GM21367 (cell line): Measurements from ENCODE around the gene SDCCAG8.
"Not testable (repeated sequence)": the region's sequence is repeated elsewhere in the genome, so short reads cannot be mapped to it uniquely, and the experiment has no call there.

Source experiments
- ATAC-seq: cut with Tn5 transposase; IDR thresholded peaks from one replicate; pipeline ENCODE4 v1.9.1; 2021; ENCODE audit not compliant: unreplicated experiment

SDCCAG8 gene

DNA sequence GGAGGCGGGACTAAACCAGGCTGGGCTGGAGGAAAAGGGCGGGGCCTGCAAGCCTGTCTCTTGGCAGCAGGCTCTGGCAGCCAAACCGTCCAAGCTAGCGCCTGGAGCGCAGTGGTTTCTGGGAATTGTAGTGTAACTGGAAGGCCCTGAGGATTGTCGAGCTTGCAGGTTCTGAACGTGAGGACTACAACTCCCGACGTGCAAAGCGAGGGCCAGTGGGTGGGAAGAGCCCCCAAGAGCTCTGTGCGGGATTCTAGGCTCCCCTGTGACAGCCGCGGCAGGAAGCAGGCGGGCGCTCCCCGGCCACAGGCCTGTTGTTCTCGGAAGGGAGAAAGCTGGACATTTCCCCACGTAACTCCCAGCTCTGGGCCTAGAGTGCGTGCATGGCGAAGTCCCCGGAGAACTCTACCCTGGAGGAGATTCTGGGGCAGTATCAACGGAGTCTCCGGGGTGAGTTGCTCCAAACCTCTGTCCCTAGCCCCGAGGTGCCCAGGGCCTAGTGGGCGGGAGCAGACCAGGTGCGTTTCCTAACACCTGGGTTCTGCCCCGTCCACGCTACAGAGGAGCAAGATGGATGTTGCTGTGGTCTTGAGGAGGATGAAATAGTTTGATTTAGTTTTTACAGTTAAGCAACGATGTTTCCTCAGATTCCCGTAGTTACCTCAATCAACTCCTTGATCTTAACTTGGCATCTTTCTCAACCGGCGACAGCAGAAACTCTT is at the start of gene SDCCAG8:
SDCCAG8 (plus strand) TSS at position 251 of the 722 bp plus-strand sequence; CDS start at position 384, 133 bp downstream.
- peak; percentile 59 for ATAC-seq

DNA sequence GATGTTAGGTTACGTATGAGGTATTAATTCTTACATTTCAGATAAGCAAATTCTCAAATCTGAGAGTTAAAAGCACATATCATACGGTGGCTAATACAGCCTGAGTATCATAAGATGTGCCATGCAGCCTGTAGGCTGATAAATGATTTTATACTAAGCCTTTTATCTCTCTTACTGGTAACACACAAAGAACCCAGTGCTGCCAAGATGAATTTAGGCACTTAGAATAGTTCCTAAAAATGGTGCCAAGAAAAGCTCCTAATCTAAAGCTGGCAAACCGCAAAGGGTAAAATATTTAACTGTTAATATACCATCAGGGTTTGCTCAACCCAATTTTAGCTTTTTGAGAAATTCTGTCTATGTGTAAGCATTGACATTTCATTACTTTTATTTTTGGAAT is 43.9 kb upstream of the SDCCAG8 start:
- not testable (repeated sequence) for ATAC-seq

DNA sequence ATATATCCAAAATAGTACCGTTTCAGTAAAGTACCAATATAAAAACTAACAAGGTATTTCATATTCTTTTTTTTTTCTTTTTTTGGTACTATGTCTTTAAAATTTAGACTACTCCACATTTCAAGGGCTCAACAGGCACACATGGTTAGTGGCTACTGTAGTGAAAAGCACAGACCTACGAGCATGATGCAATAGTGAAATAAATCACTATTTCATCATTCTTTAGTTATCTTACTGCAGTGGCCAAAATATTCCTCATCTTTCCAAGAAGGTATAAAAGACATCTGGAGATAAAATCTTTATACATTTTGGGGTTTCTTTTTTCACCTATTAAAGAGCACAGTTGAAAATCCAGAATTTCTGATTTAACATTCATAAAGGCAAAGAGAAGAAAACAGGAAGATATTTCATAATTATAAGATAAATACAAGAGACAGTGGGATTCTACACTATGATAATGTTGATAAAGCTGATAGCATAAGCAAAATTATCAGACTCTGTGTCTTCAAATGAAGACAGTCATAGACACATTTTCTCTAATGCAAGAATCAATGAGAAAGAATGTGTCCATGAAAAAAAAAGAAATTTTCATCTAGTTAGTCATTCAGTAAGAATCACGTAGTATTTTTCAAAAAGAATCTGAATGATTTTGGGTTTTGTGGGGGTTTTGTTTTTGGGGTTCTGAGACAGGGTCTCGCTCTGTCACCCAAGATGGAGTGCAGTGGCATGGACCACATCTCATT is 42.6 kb upstream of the SDCCAG8 start:
- ATAC-seq = no peak

GRCh38 chr1:243215276-243215875 is 40.5 kb upstream of the SDCCAG8 start:
- not testable (repeated sequence) for ATAC-seq

- ATAC-seq = no peak
Observed at GRCh38 chr1:243216741-243217140, 39.1 kb upstream of the SDCCAG8 start.

DNA sequence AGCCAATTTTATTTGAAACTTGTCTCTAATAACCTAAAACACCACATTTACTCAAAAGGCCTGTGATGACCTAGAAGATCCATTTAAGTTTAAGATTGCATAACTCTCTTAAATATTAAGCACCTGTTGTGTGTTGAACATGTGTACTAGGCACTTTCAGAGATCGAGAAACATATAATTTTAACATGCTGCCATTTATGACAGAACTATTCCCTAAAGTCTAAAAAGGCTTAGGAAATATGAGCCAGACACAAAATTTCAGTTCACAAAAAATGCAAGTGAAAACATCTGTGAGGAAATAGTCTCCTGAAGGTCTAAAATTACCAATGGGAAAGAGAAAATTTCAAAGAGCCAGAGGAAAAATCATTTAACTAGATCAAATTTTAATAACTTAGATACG is 38.5 kb upstream of the SDCCAG8 start:
- no peak for ATAC-seq

DNA sequence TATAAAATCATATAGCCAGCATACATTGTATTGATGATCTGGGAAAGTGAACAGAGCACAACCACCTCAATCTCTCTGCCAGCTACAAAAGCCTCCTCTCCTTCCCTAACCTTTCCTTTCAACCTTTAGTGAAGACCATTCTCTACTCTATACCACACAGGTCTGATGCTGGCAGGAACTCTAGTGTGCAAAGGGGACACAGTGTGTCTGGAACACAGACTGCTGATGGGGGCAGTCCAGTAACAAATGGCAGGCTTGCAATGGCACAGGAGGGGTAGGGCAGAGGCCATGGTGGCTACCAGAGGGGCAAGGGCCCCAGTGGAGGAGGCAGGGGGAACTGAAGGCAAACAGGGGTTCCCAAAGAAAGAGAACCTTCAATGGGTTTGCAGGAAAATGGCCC is 37.8 kb upstream of the SDCCAG8 start:
- no peak for ATAC-seq

DNA sequence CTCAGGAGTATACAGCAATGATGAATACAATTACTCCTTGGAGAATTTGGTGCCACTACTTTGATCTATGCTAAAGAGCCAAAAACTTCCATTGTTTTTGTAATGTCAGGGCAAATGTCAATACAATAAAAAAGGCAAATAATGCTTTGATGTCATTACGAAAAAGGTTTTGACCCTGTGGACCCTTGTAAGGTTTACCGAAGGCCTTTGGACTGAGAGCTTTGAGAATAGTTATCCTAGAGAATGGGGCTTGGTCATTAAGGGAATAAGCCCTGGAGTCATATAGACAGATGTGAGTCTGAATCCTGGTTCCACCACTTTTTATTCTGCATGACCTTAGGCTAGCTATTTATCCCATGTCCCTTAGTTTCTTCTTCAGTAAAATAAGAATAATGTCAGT is 28.2 kb upstream of the SDCCAG8 start:
- no peak for ATAC-seq

DNA sequence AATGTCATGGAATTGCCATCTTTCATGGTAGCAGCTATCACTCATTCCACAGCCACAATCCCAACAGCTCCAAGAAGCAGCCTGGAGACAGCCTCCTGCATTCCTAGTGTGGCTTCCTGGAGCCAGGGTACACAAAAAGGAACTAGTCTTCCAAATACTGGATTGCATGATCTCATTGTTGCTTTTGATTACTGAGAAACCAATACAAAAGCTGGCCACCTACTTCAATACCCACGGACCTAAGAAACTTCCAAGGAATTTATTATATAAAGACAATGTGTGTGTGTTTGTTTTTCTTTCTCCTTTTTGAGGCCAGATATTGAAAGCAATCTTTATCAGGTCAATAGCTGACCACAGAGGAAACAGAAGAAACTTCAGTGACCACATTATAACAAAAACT is 26.3 kb upstream of the SDCCAG8 start:
- no peak for ATAC-seq

DNA sequence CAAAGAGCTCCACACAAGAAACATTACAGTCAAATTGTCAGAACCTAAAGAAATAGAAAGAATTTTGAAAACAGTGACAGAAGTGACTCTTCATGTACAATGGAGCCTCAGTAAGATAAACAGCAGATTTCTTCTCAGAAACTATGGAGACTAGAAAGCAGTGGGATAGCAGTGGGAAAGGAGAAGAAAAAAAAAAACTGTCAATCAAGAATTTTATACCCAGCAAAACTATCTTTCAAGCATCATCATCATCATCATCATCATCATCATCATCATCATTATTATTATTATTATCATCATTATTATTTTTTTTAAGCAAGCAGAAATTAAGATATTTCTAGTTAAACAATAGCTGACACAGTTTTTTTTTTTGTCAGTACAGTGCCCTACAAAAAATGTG is 24.9 kb upstream of the SDCCAG8 start:
- ATAC-seq = no peak

DNA sequence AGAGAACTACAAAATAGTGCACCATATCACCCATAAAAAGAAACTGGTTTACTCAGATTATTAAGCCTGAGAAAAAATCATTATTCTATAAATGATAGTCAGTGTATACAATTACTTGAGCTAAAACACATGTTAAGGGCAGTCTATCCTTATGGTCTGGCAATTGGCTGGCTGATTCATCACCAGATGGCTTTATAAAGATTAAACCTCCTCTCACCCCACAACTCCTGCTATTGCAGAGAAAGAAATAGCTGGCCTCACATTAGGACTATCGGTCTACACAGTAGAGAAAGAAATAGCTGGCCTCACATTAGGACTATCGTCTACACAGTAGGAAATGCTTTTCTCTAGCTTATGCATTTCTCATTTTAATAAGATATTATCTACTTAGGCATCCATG is 21.9 kb upstream of the SDCCAG8 start:
- ATAC-seq = no peak

GRCh38 chr1:243234978-243235647 is 20.7 kb upstream of the SDCCAG8 start:
- ATAC-seq = no peak

GRCh38 chr1:243236604-243237252 is 19.1 kb upstream of the SDCCAG8 start:
- peak; percentile 67 for ATAC-seq

- no peak for ATAC-seq
Observed at GRCh38 chr1:243244432-243244841, 11.4 kb upstream of the SDCCAG8 start.

GRCh38 chr1:243246916-243247315 is 8.9 kb upstream of the SDCCAG8 start:
- ATAC-seq = peak; percentile 38

DNA sequence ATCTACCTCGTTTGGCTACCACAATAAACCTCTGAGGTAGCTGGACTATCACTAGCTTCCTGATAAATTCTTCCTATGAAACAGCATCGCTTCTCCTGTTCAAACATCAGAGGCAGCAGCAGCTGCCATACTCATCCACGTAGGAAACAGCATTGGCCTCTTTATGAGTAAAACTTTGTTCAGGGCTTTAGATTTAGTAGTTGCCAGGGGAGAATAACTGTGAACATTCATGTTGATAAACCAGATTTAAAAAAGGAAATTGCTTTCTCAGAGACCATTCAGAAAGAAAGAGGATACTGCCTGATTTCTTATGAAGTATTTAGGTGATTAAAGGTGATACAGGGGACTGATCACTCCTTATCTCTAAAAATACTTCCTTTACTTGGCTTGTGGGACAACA is 7.9 kb upstream of the SDCCAG8 start:
- no peak for ATAC-seq

DNA sequence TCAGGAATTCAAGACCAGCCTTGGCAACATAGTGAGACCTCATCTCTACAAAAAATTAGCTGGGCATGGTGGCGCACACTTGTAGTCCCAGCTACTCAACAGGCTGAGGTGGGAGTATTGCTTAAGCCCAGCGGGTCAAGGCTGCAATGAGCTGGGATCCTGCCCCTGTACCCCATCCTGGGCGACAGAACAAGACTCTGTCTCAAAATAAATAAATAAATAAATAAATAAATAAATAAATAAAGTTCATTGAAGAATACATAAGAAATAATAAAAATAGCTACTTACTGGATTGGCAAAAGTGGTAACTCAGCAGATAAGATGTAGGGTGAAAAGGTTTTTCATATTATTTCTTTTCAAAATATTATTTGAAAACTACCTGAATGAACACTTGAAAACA is 6.6 kb upstream of the SDCCAG8 start:
- ATAC-seq = no peak

DNA sequence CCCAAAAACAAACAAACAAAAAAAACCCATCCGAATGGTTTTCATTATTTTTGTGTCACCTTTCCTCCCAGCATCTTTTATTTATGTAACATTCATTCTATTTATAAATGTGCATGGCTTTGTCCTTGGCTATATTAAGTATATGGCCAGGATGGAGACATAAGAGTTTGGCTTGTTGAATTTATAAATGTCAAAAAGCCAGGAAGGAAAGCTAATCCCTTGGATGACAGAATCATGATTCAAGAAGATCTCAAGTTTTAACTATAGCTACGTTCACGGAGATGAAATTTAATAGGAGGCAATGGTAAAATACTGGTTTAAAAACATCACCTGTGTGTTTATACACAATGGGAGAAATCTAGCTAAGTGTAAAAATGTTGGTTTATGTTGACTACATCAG is 5.7 kb upstream of the SDCCAG8 start:
- no peak for ATAC-seq

DNA sequence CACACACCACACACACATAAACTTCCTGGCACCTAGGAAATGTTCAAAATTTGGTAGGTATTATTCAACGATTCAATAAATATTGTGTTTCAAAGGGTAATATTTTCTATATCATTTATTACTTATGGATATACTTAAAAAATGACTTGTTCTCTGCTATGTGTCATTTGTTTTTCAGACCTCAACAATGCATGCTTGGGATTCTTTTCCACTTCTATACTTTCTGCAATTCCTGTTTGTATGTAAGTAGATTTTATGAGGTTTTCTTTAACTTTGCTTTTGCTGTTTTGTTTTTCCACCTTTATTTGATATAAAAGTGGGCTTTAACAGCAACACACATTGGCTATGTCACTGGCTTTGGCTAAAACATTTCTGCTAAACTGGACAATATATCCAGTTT is 4.3 kb upstream of the SDCCAG8 start:
- ATAC-seq = no peak

- ATAC-seq = no peak
Observed at GRCh38 chr1:243253211-243253925, 2.5 kb upstream of the SDCCAG8 start.

DNA sequence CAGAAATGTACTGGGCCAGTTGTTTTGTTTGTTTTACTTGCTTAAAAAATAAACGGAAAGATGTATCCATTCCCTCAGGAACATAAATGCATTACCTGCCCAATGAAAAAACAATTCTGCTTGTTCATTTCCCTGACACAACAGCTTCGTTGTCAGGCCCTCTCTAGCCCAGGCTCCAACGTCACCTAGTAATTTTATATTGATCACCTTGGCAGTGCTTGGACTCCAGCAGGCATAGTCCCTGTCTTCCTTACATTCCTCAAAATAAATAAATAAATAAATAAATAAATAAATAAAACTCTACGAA is 2.0 kb upstream of the SDCCAG8 start:
- ATAC-seq = no peak
